Naive B cell (primary cell): Measurements from ENCODE around the gene PTPRJ. TPM values are rescaled to one million over a fixed set of nuclear protein-coding genes. Genes with fewer than 3 reads are reported as not detected.

Experiments used
- ATAC-seq, 2 donors: fragments of 150-1000 bp; cut with Tn5 transposase; 2 replicates each; pipeline ENCODE4 v1.10.0; 2021; ENCODE audit warnings: low read depth in 2 of 2, mild to moderate bottlenecking in 2 of 2, moderate library complexity in 2 of 2
- DNase-seq: peaks from one replicate; pipeline ENCODE4 v3.0.0; 2022
- H3K27ac Mint-ChIP-seq, 6 donors: one replicate each; pipeline ENCODE4 v1.8.0; 2020 to 2022; ENCODE audit warnings: mild to moderate bottlenecking in 6 of 6, mixed read lengths in 6 of 6, moderate library complexity in 5 of 6, inconsistent platforms in 2 of 6
- H3K27me3 Mint-ChIP-seq, 3 donors: one replicate each; pipeline ENCODE4 v1.8.0; 2021 to 2022; ENCODE audit warnings: mixed read lengths in 3 of 3, mild to moderate bottlenecking in 1 of 3
- H3K36me3 Mint-ChIP-seq, 2 donors: one replicate each; pipeline ENCODE4 v1.8.0; 2020 to 2022; ENCODE audit warnings: mixed read lengths in 2 of 2, inconsistent platforms in 1 of 2, mild to moderate bottlenecking in 1 of 2
- H3K4me1 Mint-ChIP-seq, 3 donors: one replicate each; pipeline ENCODE4 v1.8.0; 2020 to 2022; ENCODE audit warnings: mixed read lengths in 3 of 3, inconsistent platforms in 1 of 3, mild to moderate bottlenecking in 1 of 3, moderate library complexity in 1 of 3
- H3K4me3 Mint-ChIP-seq, 8 donors: one replicate each; pipeline ENCODE4 v1.8.0; 2020 to 2022; ENCODE audit warnings: mild to moderate bottlenecking in 8 of 8, mixed read lengths in 8 of 8, moderate library complexity in 8 of 8, inconsistent platforms in 2 of 8
- H3K9me3 Mint-ChIP-seq, 7 donors: one replicate each; pipeline ENCODE4 v1.8.0; 2020 to 2022; ENCODE audit warnings: mixed read lengths in 7 of 7, mild to moderate bottlenecking in 5 of 7, inconsistent platforms in 2 of 7, moderate library complexity in 1 of 7
- polyA plus RNA-seq, 6 donors: library from polyadenylated mRNA; unstranded; fragments of 300-500 nt; fragmentation: Illumina TruSeq; gene quantifications; one replicate each; pipeline ENCODE4 v1.2.3, GENCODE V29; 2021; ENCODE audit warnings: low read depth in 6 of 6

PTPRJ gene
- polyA plus RNA-seq, 6 donors from 2014 or later = 4.3 to 15.1 (median 11.6) TPM

DNA sequence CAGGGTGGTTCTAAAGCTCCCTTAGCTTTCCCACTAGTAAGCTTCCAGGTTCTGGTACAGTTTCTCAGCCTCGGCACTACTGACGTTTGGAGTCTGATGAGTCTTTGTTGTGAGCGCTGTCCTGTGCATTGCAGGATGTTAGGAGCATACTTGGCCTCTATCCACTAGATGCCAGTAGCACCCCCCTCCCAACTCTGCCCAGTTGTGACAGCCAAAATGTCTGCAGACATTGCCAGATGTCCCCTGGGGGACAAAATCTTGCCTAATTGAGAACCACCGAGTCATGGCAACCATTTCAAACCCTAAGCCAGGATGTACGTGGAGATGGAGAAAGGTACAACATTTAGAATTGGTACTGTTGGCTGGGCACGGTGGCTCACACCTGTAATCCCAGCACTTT lies 68.7 kb downstream of the PTPRJ start:
- Mint-ChIP-seq H3K9me3 (no peaks in the 10 kb centered on the region), H3K27ac (no peak overlapping the region), H3K4me3 (no peak overlapping the region), H3K4me1 (peaks cover 57 to 79% (median 75%) of the 10 kb centered on the region in 3 donors), H3K27me3 (no peaks in the 10 kb centered on the region), H3K36me3 (no peaks in the 10 kb centered on the region)
- ATAC-seq (no peak), DNase-seq (no peak)

DNA sequence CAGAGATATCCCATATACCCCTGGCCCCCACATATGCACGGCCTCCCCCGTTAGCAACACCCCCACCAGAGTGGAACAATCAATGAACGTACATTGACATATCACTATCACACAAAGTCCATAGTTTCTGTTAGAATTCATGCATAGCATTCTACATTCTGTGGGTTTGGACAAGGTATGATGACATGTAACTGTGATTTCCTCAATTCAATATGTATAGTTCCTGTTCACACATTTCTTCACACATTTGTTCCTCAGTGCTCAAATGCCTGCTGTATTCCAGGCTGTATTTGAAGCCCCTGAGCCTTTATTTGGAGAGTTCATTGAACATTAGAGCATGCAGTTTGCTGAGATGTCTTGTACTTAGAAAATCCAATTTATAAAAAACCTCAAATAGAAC lies 69.9 kb downstream of the PTPRJ start:
- H3K9me3 Mint-ChIP-seq = no peaks in the 10 kb centered on the region
- H3K4me1 Mint-ChIP-seq = peaks cover 55 to 78% (median 75%) of the 10 kb centered on the region in 3 donors
- H3K27ac Mint-ChIP-seq = peak overlapping the region in 3 of 6 donors; percentile 4 to 44 (median 24)
- no peaks in the 10 kb centered on the region for H3K27me3 Mint-ChIP-seq
- ATAC-seq (peak; percentile 55 to 63), DNase-seq (no peak)
- H3K36me3 Mint-ChIP-seq = no peaks in the 10 kb centered on the region
- H3K4me3 Mint-ChIP-seq = peak overlapping the region in 3 of 8 donors; percentile 11 to 30 (median 26)

DNA sequence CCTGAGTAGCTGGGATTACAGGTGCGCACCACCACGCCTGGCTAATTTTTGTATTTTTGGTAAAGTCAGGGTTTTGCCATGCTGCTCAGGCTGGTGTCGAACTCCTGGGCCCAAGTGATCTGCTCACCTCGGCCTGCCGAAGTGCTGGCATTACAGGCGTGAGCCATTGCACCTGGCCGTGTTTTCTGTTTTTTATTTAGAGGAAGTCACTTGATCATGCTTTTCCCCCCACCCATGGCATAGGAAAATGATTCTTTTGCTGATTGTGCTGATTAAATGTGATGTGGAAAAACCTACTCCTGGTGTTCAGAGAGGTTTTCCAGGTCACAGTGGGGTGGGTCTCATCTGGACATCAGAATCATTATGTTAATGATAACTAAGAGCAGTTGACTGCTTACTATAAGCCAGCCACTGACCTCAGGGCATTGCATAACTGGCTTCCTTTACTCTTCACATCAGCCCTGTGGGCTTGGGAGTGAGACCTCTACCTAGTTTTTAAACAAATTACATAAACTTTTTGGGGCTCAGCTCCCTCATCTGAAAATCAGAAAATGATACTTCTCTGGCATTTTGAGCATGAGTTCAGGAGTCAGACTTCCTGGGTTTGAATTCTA lies 71.0 kb downstream of the PTPRJ start:
- peak overlapping the region in 6 of 8 donors; percentile 33 to 75 (median 66) for H3K4me3 Mint-ChIP-seq
- H3K36me3 Mint-ChIP-seq = no peaks in the 10 kb centered on the region
- ATAC-seq (no peak), DNase-seq (no peak)
- H3K27me3 Mint-ChIP-seq = no peaks in the 10 kb centered on the region
- H3K9me3 Mint-ChIP-seq = no peaks in the 10 kb centered on the region
- peak overlapping the region in 5 of 6 donors; percentile 54 to 91 (median 68) for H3K27ac Mint-ChIP-seq
- peaks cover 55 to 78% (median 75%) of the 10 kb centered on the region in 3 donors for H3K4me1 Mint-ChIP-seq

DNA sequence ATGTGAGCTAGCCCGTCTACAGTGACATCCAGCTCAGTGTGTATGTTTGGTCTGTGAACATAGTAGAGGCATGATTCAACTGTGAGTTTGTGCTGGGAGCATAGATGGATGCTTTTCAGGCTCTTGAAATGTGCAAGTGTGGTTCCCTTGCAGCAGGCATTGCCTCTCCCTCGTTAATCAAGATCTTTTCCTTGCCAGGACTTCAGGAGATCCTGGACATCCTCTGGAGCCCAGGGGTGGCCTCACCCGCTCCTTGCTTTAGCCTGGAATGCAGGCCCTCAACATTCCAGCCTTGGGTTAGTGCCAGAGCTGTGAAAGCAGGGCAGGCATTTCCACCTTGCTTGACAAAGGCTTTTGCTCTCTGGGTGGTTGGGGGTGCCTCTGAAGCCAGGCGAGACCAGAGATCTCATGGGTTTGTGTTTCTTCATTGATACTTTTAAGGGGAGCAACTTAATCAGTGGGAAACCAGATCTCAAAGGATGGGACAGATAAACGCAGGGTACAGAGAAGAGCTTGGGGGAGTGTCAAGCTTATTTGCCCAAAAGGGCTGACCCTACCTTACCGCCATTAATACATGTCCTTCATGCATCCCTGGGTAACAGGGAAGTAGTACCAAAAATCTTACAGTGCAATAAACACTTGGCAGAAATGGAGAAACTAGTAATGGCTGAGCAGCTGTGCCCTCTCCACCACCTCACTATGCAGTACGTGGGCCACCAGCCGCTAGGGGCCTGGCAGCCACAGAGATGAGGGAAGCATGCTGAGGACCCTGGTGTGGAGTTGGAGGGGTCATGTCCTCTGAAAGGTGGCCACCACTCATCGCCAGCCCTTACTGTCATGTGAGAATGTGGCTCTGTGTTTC lies 72.1 kb downstream of the PTPRJ start:
- H3K27me3 Mint-ChIP-seq = no peaks in the 10 kb centered on the region
- peaks cover 61 to 86% (median 83%) of the 10 kb centered on the region in 3 donors for H3K4me1 Mint-ChIP-seq
- peak overlapping the region in 2 of 6 donors; percentile 19 to 59 for H3K27ac Mint-ChIP-seq
- DNase-seq (no peak), ATAC-seq (peak; percentile 19 to 26)
- H3K36me3 Mint-ChIP-seq = no peaks in the 10 kb centered on the region
- no peaks in the 10 kb centered on the region for H3K9me3 Mint-ChIP-seq
- peak overlapping the region in 4 of 8 donors; percentile 2 to 35 (median 24) for H3K4me3 Mint-ChIP-seq

DNA sequence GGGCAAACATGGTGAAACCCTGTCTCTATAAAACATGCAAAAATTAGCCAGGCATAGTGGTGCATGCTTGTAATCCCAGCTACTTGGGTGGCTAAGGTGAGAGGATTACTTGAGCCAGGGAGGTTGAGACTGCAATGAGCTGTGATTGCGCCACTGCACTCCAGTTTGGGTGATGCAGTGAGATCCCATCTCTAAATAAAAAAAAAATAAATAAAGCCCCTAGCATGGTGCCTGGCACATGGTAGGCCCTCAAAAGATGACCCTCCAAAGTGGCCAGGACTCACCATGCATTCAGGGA lies 74.6 kb downstream of the PTPRJ start:
- Mint-ChIP-seq H3K9me3 (no peaks in the 10 kb centered on the region), H3K4me1 (peaks cover 65 to 89% (median 86%) of the 10 kb centered on the region in 3 donors)

DNA sequence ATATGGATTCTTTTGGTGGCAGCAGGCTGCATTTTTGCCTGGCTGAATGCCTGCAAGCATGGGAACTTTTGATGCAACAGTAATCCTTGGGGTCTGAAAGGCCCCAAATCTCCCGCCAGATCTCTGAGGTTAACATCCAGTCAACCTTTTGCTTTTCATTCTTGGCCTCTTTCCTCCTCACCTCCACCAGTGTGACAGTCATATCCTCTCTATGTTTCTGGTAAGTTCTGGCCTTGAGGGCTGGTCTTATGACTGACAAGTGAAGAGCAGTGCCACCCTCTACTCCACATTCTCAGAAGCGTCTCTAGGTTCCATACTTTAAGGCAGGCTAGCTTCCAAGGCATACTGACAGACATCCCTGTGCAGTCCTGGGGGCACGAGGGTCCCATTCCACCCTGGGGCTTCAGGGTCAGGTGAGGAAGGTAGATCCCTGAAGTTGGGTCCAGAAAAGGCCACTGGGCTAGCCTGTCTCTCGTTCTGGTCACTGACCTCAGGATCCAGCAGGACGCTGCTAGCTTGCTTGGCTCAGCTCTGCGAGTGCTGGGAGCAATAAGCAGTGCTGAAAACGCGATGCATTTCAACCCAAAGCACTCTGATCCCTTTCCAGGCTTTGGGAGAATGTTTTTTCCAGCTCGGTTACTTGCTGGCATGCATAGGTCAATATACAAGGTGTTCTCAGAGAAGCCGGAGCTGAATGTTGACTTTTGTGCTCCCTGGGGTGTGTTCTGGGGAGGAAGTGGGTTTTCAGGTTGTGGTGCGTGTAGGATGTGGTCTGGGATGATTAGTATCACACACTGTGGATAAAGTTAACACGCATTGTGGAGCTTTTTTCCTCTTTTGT lies 75.2 kb downstream of the PTPRJ start:
- Mint-ChIP-seq H3K4me3 (peak overlapping the region; percentile 3 to 88 (median 72)), H3K4me1 (peaks cover 59 to 84% (median 83%) of the 10 kb centered on the region in 3 donors), H3K9me3 (no peaks in the 10 kb centered on the region), H3K36me3 (no peaks in the 10 kb centered on the region), H3K27me3 (no peaks in the 10 kb centered on the region), H3K27ac (peak overlapping the region in 4 of 6 donors; percentile 0 to 65 (median 32))
- DNase-seq = peak; percentile 47
- peak; percentile 79 to 85 for ATAC-seq

More for the DNA sequence above, 74.6 kb downstream of the PTPRJ start:
- Mint-ChIP-seq H3K27ac (peak overlapping the region in 1 of 6 donors; percentile 88), H3K4me3 (peak overlapping the region in 7 of 8 donors; percentile 11 to 88 (median 81)), H3K27me3 (no peaks in the 10 kb centered on the region), H3K36me3 (no peaks in the 10 kb centered on the region)
- DNase-seq = no peak
- no peak for ATAC-seq

DNA sequence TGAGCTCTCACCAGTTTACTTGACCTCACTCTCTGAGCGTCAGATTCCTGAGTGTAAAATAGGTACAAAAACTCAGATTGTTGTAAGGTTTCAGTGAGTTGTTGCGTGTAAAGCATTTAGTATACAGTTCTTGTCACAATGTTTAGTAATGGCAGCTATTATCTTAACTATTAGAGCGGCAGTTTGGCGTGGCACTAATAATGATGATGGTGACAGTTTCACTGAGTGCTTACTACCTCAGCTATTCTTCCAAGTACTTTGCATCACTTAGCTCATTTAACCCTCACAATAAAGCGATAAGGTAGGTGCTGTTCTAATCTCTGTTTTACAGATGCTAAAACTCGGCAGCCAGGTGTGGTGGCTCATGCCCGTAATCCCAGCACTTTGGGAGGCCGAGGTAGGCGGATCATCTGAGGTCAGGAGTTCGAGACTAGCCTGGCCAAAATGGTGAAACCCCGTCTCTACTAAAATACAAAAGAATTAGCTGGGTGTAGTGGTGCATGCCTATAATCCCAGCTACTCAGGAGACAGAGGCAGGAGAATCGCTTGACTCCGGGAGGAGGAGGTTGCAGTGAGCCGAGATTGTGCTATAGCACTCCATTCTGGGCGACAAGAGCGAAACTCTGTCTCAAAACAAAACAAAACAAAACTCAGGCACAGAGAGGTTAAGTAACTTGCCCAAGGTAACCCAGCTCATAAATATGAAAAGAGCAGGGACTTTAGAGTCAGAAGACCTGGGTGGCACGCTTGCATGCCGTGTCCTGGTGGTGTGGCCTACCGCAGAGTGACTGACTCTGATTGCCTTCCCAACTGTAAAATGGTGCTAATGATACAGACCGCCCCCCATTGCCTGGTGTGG lies 76.2 kb downstream of the PTPRJ start:
- Mint-ChIP-seq H3K36me3 (no peaks in the 10 kb centered on the region), H3K27ac (peak overlapping the region in 2 of 6 donors; percentile 65 to 93), H3K4me1 (peaks cover 59 to 85% (median 78%) of the 10 kb centered on the region in 3 donors), H3K4me3 (peak overlapping the region in 7 of 8 donors; percentile 3 to 88 (median 69)), H3K9me3 (no peaks in the 10 kb centered on the region), H3K27me3 (no peaks in the 10 kb centered on the region)
- no peak for ATAC-seq
- DNase-seq = no peak

DNA sequence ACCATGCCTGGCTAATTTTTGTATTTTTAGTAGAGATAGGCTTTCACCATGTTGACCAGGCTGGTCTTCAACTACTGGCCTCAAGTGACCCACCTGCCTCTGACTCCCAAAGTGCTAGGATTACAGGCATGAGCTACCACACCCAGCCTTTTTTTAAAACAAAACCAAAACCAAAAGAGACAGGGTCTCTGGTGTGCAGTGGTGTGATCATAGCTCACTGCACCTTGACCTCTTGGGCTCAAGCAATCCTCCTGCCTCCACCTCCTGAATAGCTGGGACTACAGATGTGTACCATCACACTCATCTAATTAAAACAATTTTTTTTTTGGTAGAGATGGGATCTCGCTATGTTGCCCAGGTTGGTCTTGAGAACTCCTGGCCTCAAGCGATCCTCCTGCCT lies 77.7 kb downstream of the PTPRJ start:
- no peak for DNase-seq
- peak in 1 of 2 donors; percentile 28 for ATAC-seq

DNA sequence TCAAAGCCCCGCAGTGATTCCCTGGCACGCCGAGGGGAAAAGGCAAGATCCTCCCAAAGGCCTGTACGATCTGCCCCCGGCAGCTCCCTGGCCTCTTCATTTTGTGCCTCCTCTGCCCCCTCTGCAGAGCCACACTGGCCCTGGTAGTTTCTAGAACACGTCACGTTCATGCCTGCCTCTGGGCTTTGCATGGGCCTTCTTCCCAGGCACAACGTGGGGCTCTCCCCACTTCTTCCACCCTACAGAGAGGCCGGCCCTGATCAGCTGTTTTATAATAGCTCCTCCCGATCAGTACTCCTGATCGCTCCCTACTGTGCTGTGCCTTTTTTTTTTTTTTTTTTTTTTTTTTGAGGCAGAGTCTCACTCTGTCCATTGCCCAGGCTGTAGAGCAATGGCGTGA lies 78.4 kb downstream of the PTPRJ start:
- H3K27me3 Mint-ChIP-seq = no peaks in the 10 kb centered on the region
- peak overlapping the region in 4 of 6 donors; percentile 19 to 88 (median 48) for H3K27ac Mint-ChIP-seq
- no peaks in the 10 kb centered on the region for H3K36me3 Mint-ChIP-seq
- H3K4me3 Mint-ChIP-seq = peak overlapping the region in 5 of 8 donors; percentile 16 to 80 (median 51)
- H3K9me3 Mint-ChIP-seq = no peaks in the 10 kb centered on the region
- ATAC-seq (no peak), DNase-seq (no peak)
- H3K4me1 Mint-ChIP-seq = peaks cover 47 to 85% (median 77%) of the 10 kb centered on the region in 3 donors

More for the DNA sequence above, 77.7 kb downstream of the PTPRJ start:
- no peaks in the 10 kb centered on the region for H3K27me3 Mint-ChIP-seq
- peaks cover 47 to 80% (median 73%) of the 10 kb centered on the region in 3 donors for H3K4me1 Mint-ChIP-seq
- no peaks in the 10 kb centered on the region for H3K9me3 Mint-ChIP-seq
- peak overlapping the region in 4 of 8 donors; percentile 16 to 79 (median 38) for H3K4me3 Mint-ChIP-seq
- H3K36me3 Mint-ChIP-seq = no peaks in the 10 kb centered on the region
- H3K27ac Mint-ChIP-seq = peak overlapping the region in 2 of 6 donors; percentile 12 to 19

DNA sequence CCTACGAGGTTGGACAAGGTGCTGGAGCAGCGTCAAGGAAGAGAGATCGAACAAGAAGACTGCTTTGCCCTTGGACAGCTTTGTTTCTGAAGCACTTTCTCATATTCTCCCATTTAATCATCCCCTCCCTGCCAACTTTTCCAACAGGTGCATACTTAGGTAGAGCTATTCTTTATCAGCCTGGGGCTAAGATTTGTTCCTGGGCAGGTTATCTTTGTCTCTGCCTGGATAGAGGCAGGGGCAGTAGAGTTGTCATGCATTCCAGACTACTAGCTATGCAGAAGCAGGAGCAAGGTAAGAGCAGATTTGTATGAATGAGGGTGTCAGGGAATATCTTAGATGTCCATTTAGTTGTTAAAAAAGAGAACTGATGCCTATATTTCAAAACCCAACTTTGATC lies 82.3 kb downstream of the PTPRJ start:
- peaks cover 31 to 75% (median 59%) of the 10 kb centered on the region in 3 donors for H3K4me1 Mint-ChIP-seq
- no peak for DNase-seq
- no peak overlapping the region for H3K4me3 Mint-ChIP-seq
- peaks cover 3 to 5% of the 10 kb centered on the region in 2 donors for H3K36me3 Mint-ChIP-seq
- no peak overlapping the region for H3K27ac Mint-ChIP-seq
- peaks cover 0 to 4% (median 0%) of the 10 kb centered on the region in 7 donors for H3K9me3 Mint-ChIP-seq
- no peaks in the 10 kb centered on the region for H3K27me3 Mint-ChIP-seq
- ATAC-seq = no peak

DNA sequence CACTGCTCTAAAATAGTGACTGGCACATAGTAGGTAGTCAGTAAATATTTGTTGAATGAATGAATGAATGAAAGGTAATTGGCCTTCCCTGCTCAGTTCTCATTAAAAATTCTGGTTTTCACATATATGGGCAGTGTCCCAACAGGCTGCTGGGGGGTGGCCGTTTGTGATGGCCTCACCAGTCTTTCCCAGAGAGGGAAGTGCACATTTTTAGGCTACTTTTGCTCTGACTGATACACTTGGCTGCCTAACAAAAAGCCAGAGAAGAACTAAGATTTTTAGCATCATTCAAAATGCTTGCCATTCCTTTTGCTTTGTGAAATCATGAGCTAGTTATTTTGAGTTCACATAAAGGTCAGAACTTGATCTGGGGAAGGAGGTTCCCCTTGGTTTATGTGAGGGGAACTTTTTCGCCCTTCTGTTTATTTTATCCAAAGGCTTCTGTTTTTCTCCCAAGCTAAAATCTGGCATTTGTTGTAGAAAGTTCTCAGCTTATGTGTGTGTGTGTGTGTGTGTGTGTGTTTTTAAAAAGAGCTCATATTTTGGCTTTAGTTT lies 83.1 kb downstream of the PTPRJ start:
- Mint-ChIP-seq H3K27me3 (no peaks in the 10 kb centered on the region), H3K4me3 (peak overlapping the region in 1 of 8 donors; percentile 6), H3K27ac (peak overlapping the region in 5 of 6 donors; percentile 21 to 91 (median 67)), H3K36me3 (peaks cover 9 to 13% of the 10 kb centered on the region in 2 donors), H3K9me3 (peaks cover 4 to 12% (median 7%) of the 10 kb centered on the region in 7 donors), H3K4me1 (peaks cover 33 to 75% (median 59%) of the 10 kb centered on the region in 3 donors)
- DNase-seq (no peak), ATAC-seq (no peak)

DNA sequence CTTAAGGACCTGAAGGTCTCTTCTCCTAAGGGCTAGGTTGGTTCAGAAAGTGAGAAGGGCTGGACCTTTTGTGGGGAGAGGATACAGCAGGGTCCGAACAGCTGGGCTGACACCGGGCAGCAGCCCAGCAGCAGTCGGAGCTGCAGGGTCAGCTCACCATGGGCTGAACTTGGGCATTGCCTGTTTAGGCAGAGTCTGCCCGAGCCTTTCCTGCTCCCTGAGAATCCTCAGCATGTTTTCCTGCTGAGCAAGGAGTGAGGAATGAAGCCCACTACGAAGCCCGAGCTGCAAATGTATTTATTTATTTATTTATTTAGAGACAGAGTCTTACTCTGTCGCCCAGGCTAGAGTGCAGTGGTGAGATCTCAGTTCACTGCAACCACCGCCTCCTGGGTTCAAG lies 83.9 kb downstream of the PTPRJ start:
- Mint-ChIP-seq H3K9me3 (peaks cover 4 to 16% (median 7%) of the 10 kb centered on the region in 7 donors), H3K27ac (peak overlapping the region in 1 of 6 donors; percentile 70), H3K27me3 (no peaks in the 10 kb centered on the region), H3K36me3 (peaks cover 9 to 17% of the 10 kb centered on the region in 2 donors), H3K4me1 (peaks cover 32 to 69% (median 55%) of the 10 kb centered on the region in 3 donors), H3K4me3 (no peak overlapping the region)
- ATAC-seq (no peak), DNase-seq (no peak)
